ENCODE results near the gene MAGEA9B. TPM values are rescaled to one million over a fixed set of nuclear protein-coding genes. Genes with fewer than 3 reads are reported as not detected.

The MAGEA9B gene
- total RNA-seq, 1 experiment from 2014 or later = 0.47 TPM

DNA sequence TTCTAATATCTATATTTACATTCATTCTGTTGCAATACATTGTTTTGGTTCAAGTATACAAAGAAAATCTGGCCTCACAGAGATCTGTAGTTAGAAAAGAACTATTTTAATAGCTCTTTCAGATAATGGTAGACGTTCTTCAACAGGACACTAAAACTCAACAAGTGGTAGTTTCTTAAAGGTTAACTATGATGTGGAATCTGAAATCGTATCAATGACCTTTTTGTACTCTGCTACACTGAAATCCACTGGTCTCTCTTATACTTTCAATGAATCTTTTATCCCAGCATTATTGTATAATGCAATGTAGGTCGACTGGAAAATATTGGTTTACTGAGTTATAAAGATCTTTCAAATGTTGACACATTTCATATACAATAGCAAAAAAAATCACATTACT, 31.6 kb upstream of the MAGEA9B start:
- ATAC-seq (no peak), DNase-seq (ENCODE audit: low read depth, low spot score) (no peak)
- POLR2A ChIA-PET = no interaction called here
- RAD21 ChIA-PET (ENCODE audit: low non-redundant PET in 1 of 2, low total read pairs in 2 of 2, uncharacterized antibody in 2 of 2, unreplicated experiment in 2 of 2) = no interaction called here
- Histone ChIP-seq H3K27me3 (ENCODE audit: insufficient read depth, low read length) (no peaks in the 10 kb centered on the region), H3K4me1 (ENCODE audit: control insufficient read depth in 1 of 2, insufficient read depth in 2 of 2, low read length in 2 of 2) (no peaks in the 10 kb centered on the region), H3K36me3 (ENCODE audit: control insufficient read depth in 1 of 2, insufficient read depth in 2 of 2, low read length in 2 of 2) (no peaks in the 10 kb centered on the region), H3K27ac (ENCODE audit: low read depth, low read length) (no peak overlapping the region), H3K4me2 (ENCODE audit: low read length) (no peak overlapping the region), H4K20me1 (ENCODE audit: insufficient read depth) (no peaks in the 10 kb centered on the region), H2AFZ (ENCODE audit: low read depth, low read length, poor library complexity, severe bottlenecking) (no peak overlapping the region), H3K9me2 (ENCODE audit: insufficient read depth) (no peaks in the 10 kb centered on the region), H3K9ac (ENCODE audit: low read length) (no peak overlapping the region), H3K79me2 (ENCODE audit: insufficient read depth, low read length) (peaks cover 29% of the 10 kb centered on the region), H3K9me3 (ENCODE audit: control insufficient read depth in 1 of 2, insufficient read depth in 1 of 2, low read depth in 1 of 2, low read length in 2 of 2) (no peaks in the 10 kb centered on the region), H3K4me3 (replicated peaks in 1 of 2; ENCODE audit: low read depth in 1 of 2, low read length in 2 of 2) (no peak overlapping the region)
- TF ChIP-seq SIN3A (IDR thresholded peaks at IDR 0.05; ENCODE audit: low read depth) = no peak
- TF ChIP-seq POLR2AphosphoS5 (IDR thresholded peaks at IDR 0.05; ENCODE audit: low read depth, low read length) = no peak
- no peak for TF ChIP-seq ZBTB33 (IDR thresholded peaks at IDR 0.05; ENCODE audit: extremely low read depth, insufficient replicate concordance, low read length)
- no peak for TF ChIP-seq CEBPB (IDR thresholded peaks at IDR 0.05; ENCODE audit: low read depth)
- no peak for TF ChIP-seq MAX (IDR thresholded peaks at IDR 0.05)
- TF ChIP-seq, protein P1, sequence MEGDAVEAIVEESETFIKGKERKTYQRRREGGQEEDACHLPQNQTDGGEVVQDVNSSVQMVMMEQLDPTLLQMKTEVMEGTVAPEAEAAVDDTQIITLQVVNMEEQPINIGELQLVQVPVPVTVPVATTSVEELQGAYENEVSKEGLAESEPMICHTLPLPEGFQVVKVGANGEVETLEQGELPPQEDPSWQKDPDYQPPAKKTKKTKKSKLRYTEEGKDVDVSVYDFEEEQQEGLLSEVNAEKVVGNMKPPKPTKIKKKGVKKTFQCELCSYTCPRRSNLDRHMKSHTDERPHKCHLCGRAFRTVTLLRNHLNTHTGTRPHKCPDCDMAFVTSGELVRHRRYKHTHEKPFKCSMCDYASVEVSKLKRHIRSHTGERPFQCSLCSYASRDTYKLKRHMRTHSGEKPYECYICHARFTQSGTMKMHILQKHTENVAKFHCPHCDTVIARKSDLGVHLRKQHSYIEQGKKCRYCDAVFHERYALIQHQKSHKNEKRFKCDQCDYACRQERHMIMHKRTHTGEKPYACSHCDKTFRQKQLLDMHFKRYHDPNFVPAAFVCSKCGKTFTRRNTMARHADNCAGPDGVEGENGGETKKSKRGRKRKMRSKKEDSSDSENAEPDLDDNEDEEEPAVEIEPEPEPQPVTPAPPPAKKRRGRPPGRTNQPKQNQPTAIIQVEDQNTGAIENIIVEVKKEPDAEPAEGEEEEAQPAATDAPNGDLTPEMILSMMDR (IDR thresholded peaks at IDR 0.05 in 2 of 3, conservative IDR thresholded peaks at IDR 0.05 in 1 of 3; ENCODE audit: borderline replicate concordance in 1 of 3, insufficient read depth in 1 of 3, low read depth in 2 of 3, low read length in 2 of 3) = no peak
- no peak for TF ChIP-seq RAD21 (IDR thresholded peaks at IDR 0.05; ENCODE audit: low read depth)
- TF ChIP-seq ZFX (IDR thresholded peaks at IDR 0.05) = no peak
- no peak for TF ChIP-seq SRF (IDR thresholded peaks at IDR 0.05; ENCODE audit: low read depth)
- no peak for TF ChIP-seq EZH2 (IDR thresholded peaks at IDR 0.05)
- TF ChIP-seq ZNF274 (IDR thresholded peaks at IDR 0.05; ENCODE audit: low read depth, low read length) = no peak
- TF ChIP-seq ELF1 (IDR thresholded peaks at IDR 0.05; ENCODE audit: borderline replicate concordance, low read depth) = no peak
- no peak for TF ChIP-seq EZH2phosphoT487 (IDR thresholded peaks at IDR 0.05; ENCODE audit: borderline replicate concordance)
- CTCF ChIA-PET = no interaction called here
- BruUV-seq (replicated peaks) = no TSS peak
- intact Hi-C loops (cut with micrococcal nuclease) = no loop called here

Data from HCT116 (cell line).